SU-DHL-6 (cell line): Measurements from ENCODE around the gene NFKBIL1.

Experiments
- H2AFZ ChIP-seq: fragments of 200-600 bp; sonication (generic); 2 replicates; pipeline ENCODE4 v1.6.1; 2014; ENCODE audit warnings: low read depth, mild to moderate bottlenecking, moderate library complexity, mixed read lengths, antibody characterized with exemption, low read length; ENCODE audit not compliant: severe bottlenecking
- H3F3A ChIP-seq: fragments of 200-600 bp; shearing (Covaris generic); 2 replicates; pipeline ENCODE4 v1.6.0; 2016; ENCODE audit warnings: antibody characterized with exemption, mild to moderate bottlenecking; ENCODE audit not compliant: insufficient read depth
- H3K27ac ChIP-seq: fragments of 200-600 bp; sonication (generic); 2 replicates; pipeline ENCODE4 v1.5.1; 2016; ENCODE audit warnings: low read depth, mild to moderate bottlenecking, low read length, moderate library complexity, mixed read lengths
- H3K27me3 ChIP-seq: fragments of 200-600 bp; sonication (generic), shearing (Covaris generic); 2 replicates; pipeline ENCODE4 v1.6.0; 2014; ENCODE audit warnings: mild to moderate bottlenecking, low read length
- H3K36me3 ChIP-seq: fragments of 200-600 bp; sonication (generic); 2 replicates; pipeline ENCODE4 v1.6.1; 2014; ENCODE audit warnings: mild to moderate bottlenecking, low read length, mixed read lengths
- H3K4me2 ChIP-seq: fragments of 300-600, 200-600 bp; shearing (Covaris generic), sonication (generic); 2 replicates; pipeline ENCODE4 v1.6.0; 2014; ENCODE audit warnings: low read length, low read depth, mild to moderate bottlenecking; ENCODE audit not compliant: poor library complexity, severe bottlenecking
- H3K4me3 ChIP-seq: fragments of 200-600 bp; sonication (generic); 2 replicates; pipeline ENCODE4 v1.5.1; 2014; ENCODE audit warnings: antibody characterized with exemption, low read length, mild to moderate bottlenecking, mixed read lengths; ENCODE audit not compliant: insufficient read depth, poor library complexity, severe bottlenecking
- H3K79me2 ChIP-seq: fragments of 200-600 bp; sonication (generic); 2 replicates; pipeline ENCODE4 v1.6.1; 2014; ENCODE audit warnings: mild to moderate bottlenecking, low read length, moderate library complexity; ENCODE audit not compliant: insufficient read depth
- H3K9ac ChIP-seq: fragments of 200-600 bp; sonication (generic); 2 replicates; pipeline ENCODE4 v1.7.0; 2014; ENCODE audit warnings: mild to moderate bottlenecking, low read length
- H3K9me2 ChIP-seq: fragments of 200-600 bp; sonication (generic); replicated peaks from 2 replicates; pipeline ENCODE4 v1.6.1; 2014; ENCODE audit warnings: low read length; ENCODE audit not compliant: insufficient read depth
- H3K9me3 ChIP-seq: fragments of 200-600 bp; sonication (generic); 2 replicates; pipeline ENCODE4 v1.6.1; 2014; ENCODE audit warnings: low read length, mixed read lengths; ENCODE audit not compliant: insufficient read depth
- H4K20me1 ChIP-seq: fragments of 200-600 bp; sonication (generic); 2 replicates; pipeline ENCODE4 v1.6.1; 2014; ENCODE audit warnings: low read depth, mild to moderate bottlenecking, antibody characterized with exemption, low read length, moderate library complexity, mixed read lengths
- EZH2phosphoT487 ChIP-seq: fragments of 200-600 bp; sonication (generic), shearing (Covaris generic); conservative IDR thresholded peaks from 2 replicates; pipeline ENCODE4 v1.6.1; 2018; ENCODE audit warnings: mild to moderate bottlenecking, antibody characterized with exemption, low read length, moderate library complexity, mixed read lengths
- TF ChIP-seq, protein P1 (sequence below): fragments of 200-600 bp; sonication (generic); IDR thresholded peaks from one replicate; pipeline ENCODE4 v1.5.1; 2017; ENCODE audit warnings: antibody characterized with exemption, mild to moderate bottlenecking, low read length, moderate library complexity; ENCODE audit not compliant: insufficient read depth, poor library complexity, severe bottlenecking

Gene NFKBIL1

DNA sequence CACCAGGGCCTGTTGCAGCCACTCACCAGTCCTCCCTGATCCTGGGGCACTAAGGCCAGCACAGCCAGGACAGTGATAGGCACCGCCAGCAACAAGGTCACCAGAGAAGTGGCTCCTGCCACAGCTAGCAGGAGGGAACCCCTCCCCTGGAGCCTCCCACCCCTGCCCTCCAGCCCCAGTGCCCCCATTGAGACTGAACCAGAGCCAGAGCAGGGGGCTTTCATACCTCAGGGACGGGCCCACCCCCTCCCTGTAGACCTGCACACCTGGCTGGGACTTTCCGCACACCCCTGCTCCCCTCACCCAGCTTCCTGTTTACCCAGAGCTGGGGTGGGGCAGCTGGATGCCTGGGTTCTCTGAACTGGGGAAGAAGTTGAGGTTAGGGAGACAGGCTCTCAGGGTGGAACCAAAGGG lies 34.8 kb downstream of the NFKBIL1 start, which contains the start of gene LTB:
TSS of gene LTB (minus strand) at position 195 of the 414 bp plus-strand sequence. CDS start at position 188, 7 bp downstream.
- Histone ChIP-seq H4K20me1 (no peaks in the 10 kb centered on the region), H3K4me3 (peak within 1 kb of the TSS; percentile 86), H3K36me3 (no peaks in the 10 kb centered on the region; the same call in 1 of the 2 replicates), H3K9me2 (no peaks in the 10 kb centered on the region), H3F3A (peaks cover 85% of the 10 kb centered on the region), H3K9ac (peak within 1 kb of the TSS; percentile 87), H3K4me2 (peak within 1 kb of the TSS; percentile 86), H3K79me2 (peaks cover 19% of the 10 kb centered on the region), H3K9me3 (no peaks in the 10 kb centered on the region), H3K27me3 (no peaks in the 10 kb centered on the region), H2AFZ (no peak within 1 kb of the TSS), H3K27ac (peak within 1 kb of the TSS; percentile 92)
- no peak for TF ChIP-seq EZH2phosphoT487
- TF ChIP-seq, protein P1, sequence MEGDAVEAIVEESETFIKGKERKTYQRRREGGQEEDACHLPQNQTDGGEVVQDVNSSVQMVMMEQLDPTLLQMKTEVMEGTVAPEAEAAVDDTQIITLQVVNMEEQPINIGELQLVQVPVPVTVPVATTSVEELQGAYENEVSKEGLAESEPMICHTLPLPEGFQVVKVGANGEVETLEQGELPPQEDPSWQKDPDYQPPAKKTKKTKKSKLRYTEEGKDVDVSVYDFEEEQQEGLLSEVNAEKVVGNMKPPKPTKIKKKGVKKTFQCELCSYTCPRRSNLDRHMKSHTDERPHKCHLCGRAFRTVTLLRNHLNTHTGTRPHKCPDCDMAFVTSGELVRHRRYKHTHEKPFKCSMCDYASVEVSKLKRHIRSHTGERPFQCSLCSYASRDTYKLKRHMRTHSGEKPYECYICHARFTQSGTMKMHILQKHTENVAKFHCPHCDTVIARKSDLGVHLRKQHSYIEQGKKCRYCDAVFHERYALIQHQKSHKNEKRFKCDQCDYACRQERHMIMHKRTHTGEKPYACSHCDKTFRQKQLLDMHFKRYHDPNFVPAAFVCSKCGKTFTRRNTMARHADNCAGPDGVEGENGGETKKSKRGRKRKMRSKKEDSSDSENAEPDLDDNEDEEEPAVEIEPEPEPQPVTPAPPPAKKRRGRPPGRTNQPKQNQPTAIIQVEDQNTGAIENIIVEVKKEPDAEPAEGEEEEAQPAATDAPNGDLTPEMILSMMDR, result no peak

- TF ChIP-seq EZH2phosphoT487, result no peak
- TF ChIP-seq, protein P1, result peak; percentile 94
Observed at GRCh38 chr6:31585491-31585890, 38.1 kb downstream of the NFKBIL1 start.

GRCh38 chr6:31586008-31586407 lies 38.6 kb downstream of the NFKBIL1 start, which contains the start of gene LST1:
TSS of gene LST1 (plus strand) at chr6:31586277. CDS start at chr6:31587300, 1,023 bp downstream.
- Histone ChIP-seq H3K4me3 (no peak within 1 kb of the TSS), H3K4me2 (peak within 1 kb of the TSS; percentile 27), H3K27ac (peak within 1 kb of the TSS; percentile 63), H3K9me2 (no peaks in the 10 kb centered on the region), H2AFZ (peak within 1 kb of the TSS; percentile 1), H3K9me3 (no peaks in the 10 kb centered on the region), H3K27me3 (no peaks in the 10 kb centered on the region), H4K20me1 (no peaks in the 10 kb centered on the region), H3K36me3 (no peaks in the 10 kb centered on the region; the same call in 1 of the 2 replicates), H3K9ac (peak within 1 kb of the TSS; percentile 31), H3F3A (peaks cover 52% of the 10 kb centered on the region), H3K79me2 (peaks cover 12% of the 10 kb centered on the region)
- TF ChIP-seq EZH2phosphoT487, result no peak
- TF ChIP-seq, protein P1, result no peak

More at GRCh38 chr6:31585491-31585890, 38.1 kb downstream of the NFKBIL1 start:
- Histone ChIP-seq H3K27me3 (no peaks in the 10 kb centered on the region), H3F3A (peaks cover 54% of the 10 kb centered on the region), H3K9me2 (no peaks in the 10 kb centered on the region), H3K79me2 (peaks cover 14% of the 10 kb centered on the region), H3K4me3 (no peak overlapping the region), H2AFZ (peak overlapping the region; percentile 1), H3K9me3 (no peaks in the 10 kb centered on the region), H3K27ac (peak overlapping the region; percentile 63), H3K4me2 (peak overlapping the region; percentile 27), H3K9ac (peak overlapping the region; percentile 31), H4K20me1 (no peaks in the 10 kb centered on the region), H3K36me3 (no peaks in the 10 kb centered on the region; the same call in 1 of the 2 replicates)
